GM12878 (cell line): ENCODE measurements around the gene PROP1. TPM values are rescaled to one million over a fixed set of nuclear protein-coding genes. Genes with fewer than 3 reads are reported as not detected.
A peak's percentile ranks its signal among the peaks of the same experiment; 100 is the strongest.

ENCODE experiments used
- ATAC-seq: fragments of 200-7000 bp; cut with Tn5 transposase; 3 replicates; pipeline ENCODE4 v1.9.1; 2020; ENCODE audit warnings: mild to moderate bottlenecking, moderate library complexity
- BruUV-seq: library from RNA; stranded (reverse); fragments of 400-500 nt; replicated peaks from 2 replicates; lab custom pipeline; 2021; lab: Mats Ljungman, UMichigan
- CTCF ChIA-PET: fragments of 300-600 bp; sonication (Branson Sonifier 250); formaldehyde crosslinking; extraction: SDS; loops from one replicate; lab custom pipeline; 2021; ENCODE audit warnings: inconsistent platforms; lab: Yijun Ruan, JAX
- POLR2A ChIA-PET: fragments of 350-600 bp; formaldehyde crosslinking; extraction: SDS; loops from one replicate; lab custom pipeline; 2021; ENCODE audit warnings: inconsistent platforms; lab: Charles Lee
- RAD21 ChIA-PET: fragments of 300-600 bp; sonication (Branson Sonifier 250); formaldehyde crosslinking; loops from one replicate; lab custom pipeline; 2023; ENCODE audit warnings: antibody characterized with exemption; ENCODE audit not compliant: unreplicated experiment; lab: Charles Lee
- SMC1A ChIA-PET: fragments of 300-600 bp; sonication (Branson Sonifier 250); formaldehyde crosslinking; loops from one replicate; lab custom pipeline; 2023; ENCODE audit not compliant: unreplicated experiment, uncharacterized antibody; lab: Charles Lee
- DNase-seq: peaks from one replicate; pipeline ENCODE4 v3.0.0-alpha.2; 2011; ENCODE audit warnings: low read depth, low spot score
- FAIRE-seq: peaks from 3 replicates; lab custom pipeline; 2011; peaks lifted over from hg19 to GRCh38; lab: Jason Lieb, UNC
- H2AFZ ChIP-seq: 2 replicates; pipeline ENCODE4 v1.6.0; 2011; ENCODE audit warnings: low read depth, low read length, control low read depth; ENCODE audit not compliant: control insufficient read depth
- H3K27ac ChIP-seq: 2 replicates; pipeline ENCODE4 v1.5.1; 2011; ENCODE audit warnings: control low read depth; ENCODE audit not compliant: control insufficient read depth, insufficient read depth
- H3K27me3 ChIP-seq, 2 experiments: replicated peaks in 1 of 2; 2 replicates each; pipeline versions ENCODE4 v1.6.0 to v1.6.1; 2011; ENCODE audit warnings: low read length in 1 of 2; ENCODE audit not compliant: control insufficient read depth in 2 of 2, insufficient read depth in 2 of 2
- H3K36me3 ChIP-seq, 2 experiments: 2 replicates each; pipeline ENCODE4 v1.5.1; 2011; ENCODE audit warnings: low read length in 1 of 2; ENCODE audit not compliant: control insufficient read depth in 2 of 2, insufficient read depth in 2 of 2
- H3K4me1 ChIP-seq: 2 replicates; pipeline ENCODE4 v1.6.1; 2011; ENCODE audit warnings: mild to moderate bottlenecking, low read length, moderate library complexity, mixed read lengths; ENCODE audit not compliant: control insufficient read depth, insufficient read depth
- H3K4me2 ChIP-seq: 2 replicates; pipeline ENCODE4 v1.6.0; 2011; ENCODE audit warnings: control low read depth; ENCODE audit not compliant: control insufficient read depth, insufficient read depth
- H3K4me3 ChIP-seq: fragments of 200-600 bp; sonication (generic); 2 replicates; pipeline ENCODE4 v1.5.1; 2016
- H3K79me2 ChIP-seq: 2 replicates; pipeline ENCODE4 v1.6.0; 2011; ENCODE audit warnings: low read length; ENCODE audit not compliant: control insufficient read depth, insufficient read depth
- H3K9ac ChIP-seq: 2 replicates; pipeline ENCODE4 v1.8.0; 2011; ENCODE audit warnings: low read length, control low read depth, mixed read lengths; ENCODE audit not compliant: control insufficient read depth, insufficient read depth
- H3K9me3 ChIP-seq: replicated peaks from 3 replicates; pipeline ENCODE4 v1.5.1; 2011; ENCODE audit warnings: mild to moderate bottlenecking, low read length; ENCODE audit not compliant: control insufficient read depth, insufficient read depth
- H4K20me1 ChIP-seq: 2 replicates; pipeline ENCODE4 v1.6.0; 2011; ENCODE audit not compliant: control insufficient read depth, insufficient read depth
- ATF3 ChIP-seq: IDR thresholded peaks from 2 replicates; pipeline ENCODE4 v1.6.1; 2011; ENCODE audit warnings: low read depth, mild to moderate bottlenecking, low read length, moderate library complexity, borderline replicate concordance; ENCODE audit errors: extremely low read depth
- BRCA1 ChIP-seq: IDR thresholded peaks from 2 replicates; pipeline ENCODE4 v1.6.1; 2011; ENCODE audit warnings: low read depth, low read length, improper control_type of control experiment
- EGR1 ChIP-seq, 2 experiments: IDR thresholded peaks; 1 replicate in 1 of 2; 2 replicates in 1 of 2; pipeline ENCODE4 v1.6.1; 2011 to 2012; ENCODE audit warnings: low read depth in 2 of 2, low read length in 2 of 2, borderline replicate concordance in 1 of 2, mild to moderate bottlenecking in 1 of 2, moderate library complexity in 1 of 2
- FOXK2 ChIP-seq: fragments of 450-650 bp; IDR thresholded peaks from 2 replicates; pipeline ENCODE4 v1.6.1; 2017; ENCODE audit warnings: mild to moderate bottlenecking, moderate library complexity
- HDAC2 ChIP-seq: fragments of 200-600 bp; sonication (generic); IDR thresholded peaks from 2 replicates; pipeline ENCODE4 v1.6.1; 2017
- NFXL1 ChIP-seq: fragments of 450-650 bp; IDR thresholded peaks from 2 replicates; pipeline ENCODE4 v1.6.1; 2017; ENCODE audit warnings: antibody characterized with exemption, mild to moderate bottlenecking, borderline replicate concordance
- NR2C1 ChIP-seq: fragments of 450-650 bp; IDR thresholded peaks from 2 replicates; pipeline ENCODE4 v1.6.1; 2017; ENCODE audit warnings: antibody characterized with exemption, mild to moderate bottlenecking, moderate library complexity
- RB1 ChIP-seq: fragments of 450-650 bp; formaldehyde crosslinking; IDR thresholded peaks from 2 replicates; pipeline ENCODE4 v1.6.1; 2017; ENCODE audit warnings: mild to moderate bottlenecking, borderline replicate concordance
- SPI1 ChIP-seq: IDR thresholded peaks from 2 replicates; pipeline ENCODE4 v1.6.1; 2011; ENCODE audit warnings: low read depth, mild to moderate bottlenecking, low read length, moderate library complexity, borderline replicate concordance; ENCODE audit not compliant: insufficient read depth
- SREBF2 ChIP-seq: IDR thresholded peaks from 2 replicates; pipeline ENCODE4 v1.6.1; 2012; ENCODE audit warnings: mild to moderate bottlenecking, low read length
- WRNIP1 ChIP-seq: IDR thresholded peaks from 2 replicates; pipeline ENCODE4 v1.6.1; 2011; ENCODE audit warnings: low read depth, low read length, improper control_type of control experiment, borderline replicate concordance
- WGBS: methylation state at CpG from one replicate; pipeline ENCODE4 v1.1.6; 2016; ENCODE audit warnings: low lambda C conversion rate; ENCODE audit not compliant: insufficient replicate concordance, insufficient coverage; ENCODE audit errors: missing lambda C conversion rate; 5-methylcytosine and 5-hydroxymethylcytosine counted together
- in situ Hi-C: fragments of 300-500 bp; cut with MboI; formaldehyde crosslinking; loops from 9 replicates; pipeline ENCODE4 v1.14.3; 2018; ENCODE audit warnings: mixed read lengths
- intact Hi-C: fragments of 100-400 bp; cut with micrococcal nuclease; formaldehyde crosslinking; loops from one replicate; pipeline ENCODE4 v1.14.2; 2022; ENCODE audit not compliant: unreplicated experiment
- polyA plus RNA-seq, 11 experiments: library from polyadenylated mRNA; depleted of rRNA in 4 of 11; unstranded in 6 of 11; stranded (reverse) in 5 of 11; fragments of >200 nt; fragmentation: Nextera tagmentation in 4 of 11; fragmentation: Illumina TruSeq in 1 of 11; extraction: Ambion mirVana in 4 of 11; extraction: Trizol in 1 of 11; gene quantifications; 1 replicate in 1 of 11; 2 replicates in 10 of 11; pipeline versions ENCODE4 v1.2.1 to v1.2.3, GENCODE V29; 2011 to 2016; ENCODE audit warnings: inconsistent platforms in 2 of 11, missing spikeins in 2 of 11, low read depth in 1 of 11
- total RNA-seq, 4 experiments: library from RNA; depleted of rRNA in 3 of 4; stranded (reverse); fragments of >200 nt in 3 of 4; fragmentation: Illumina TruSeq in 1 of 4; extraction: Trizol in 1 of 4; gene quantifications; 2 replicates each; pipeline versions ENCODE4 v1.2.1 to v1.2.3, GENCODE V29; 2013 to 2021
- TF ChIP-seq, protein P1 (sequence below): fragments of 450-650 bp; IDR thresholded peaks from 2 replicates; pipeline ENCODE4 v1.6.1; 2017; ENCODE audit warnings: mild to moderate bottlenecking, moderate library complexity

Gene PROP1
- total and polyA plus RNA-seq, 10 of the 15 experiments (the other 5 are each of a cell fraction or from before 2014, with no cell fraction given): not detected

- Histone ChIP-seq H3K9me3 (no peaks in the 10 kb centered on the region), H3K36me3 (no peaks in the 10 kb centered on the region), H3K27me3 (no peaks in the 10 kb centered on the region), H3K4me2 (no peak overlapping the region), H4K20me1 (no peaks in the 10 kb centered on the region; the same call in 1 of the 2 replicates), H3K4me3 (no peak overlapping the region), H3K9ac (no peak overlapping the region), H2AFZ (no peak overlapping the region), H3K79me2 (no peaks in the 10 kb centered on the region), H3K4me1 (no peaks in the 10 kb centered on the region), H3K27ac (no peak overlapping the region)
- ChIA-PET POLR2A (no interaction called here), RAD21 (no interaction called here), SMC1A (no interaction called here), CTCF (no interaction called here)
- 0 out of 2 replicates have a peak, but pooled peaks have one; percentile 5 for TF ChIP-seq SPI1
- no peak for TF ChIP-seq BRCA1
- DNase-seq (no peak), ATAC-seq (no peak), FAIRE-seq (no peak)
- in situ Hi-C loops (no loop called here), intact Hi-C loops (no loop called here)
- BruUV-seq: no TSS peak
- 30% methylated on average over 7 of the region's 7 CpGs for WGBS
Observed at GRCh38 chr5:177996660-177997318, 747 bp upstream of the PROP1 start.

- Histone ChIP-seq H2AFZ (no peak overlapping the region), H3K4me1 (no peaks in the 10 kb centered on the region), H3K4me2 (no peak overlapping the region), H3K36me3 (no peaks in the 10 kb centered on the region), H3K79me2 (no peaks in the 10 kb centered on the region), H3K4me3 (no peak overlapping the region), H3K27me3 (no peaks in the 10 kb centered on the region), H4K20me1 (no peaks in the 10 kb centered on the region; the same call in 1 of the 2 replicates), H3K27ac (no peak overlapping the region), H3K9me3 (no peaks in the 10 kb centered on the region), H3K9ac (no peak overlapping the region)
- no peak for DNase-seq
- BruUV-seq: no TSS peak
- intact Hi-C loops (no loop called here), in situ Hi-C loops (no loop called here)
- ChIA-PET CTCF (no interaction called here), SMC1A (no interaction called here), RAD21 (no interaction called here), POLR2A (no interaction called here)
- FAIRE-seq: no peak
- WGBS: 39% methylated on average over 10 of the region's 10 CpGs
- ATAC-seq: no peak
- TF ChIP-seq NFXL1 (no peak), WRNIP1 (no peak), SREBF2 (no peak), FOXK2 (no peak), HDAC2 (no peak), NR2C1 (no peak), ATF3 (no peak), RB1 (no peak), EGR1 (IDR thresholded peaks at IDR 0.05; ENCODE audit: borderline replicate concordance in 1 of 2, low read depth in 2 of 2, low read length in 2 of 2) (no peak)
- TF ChIP-seq, protein P1, sequence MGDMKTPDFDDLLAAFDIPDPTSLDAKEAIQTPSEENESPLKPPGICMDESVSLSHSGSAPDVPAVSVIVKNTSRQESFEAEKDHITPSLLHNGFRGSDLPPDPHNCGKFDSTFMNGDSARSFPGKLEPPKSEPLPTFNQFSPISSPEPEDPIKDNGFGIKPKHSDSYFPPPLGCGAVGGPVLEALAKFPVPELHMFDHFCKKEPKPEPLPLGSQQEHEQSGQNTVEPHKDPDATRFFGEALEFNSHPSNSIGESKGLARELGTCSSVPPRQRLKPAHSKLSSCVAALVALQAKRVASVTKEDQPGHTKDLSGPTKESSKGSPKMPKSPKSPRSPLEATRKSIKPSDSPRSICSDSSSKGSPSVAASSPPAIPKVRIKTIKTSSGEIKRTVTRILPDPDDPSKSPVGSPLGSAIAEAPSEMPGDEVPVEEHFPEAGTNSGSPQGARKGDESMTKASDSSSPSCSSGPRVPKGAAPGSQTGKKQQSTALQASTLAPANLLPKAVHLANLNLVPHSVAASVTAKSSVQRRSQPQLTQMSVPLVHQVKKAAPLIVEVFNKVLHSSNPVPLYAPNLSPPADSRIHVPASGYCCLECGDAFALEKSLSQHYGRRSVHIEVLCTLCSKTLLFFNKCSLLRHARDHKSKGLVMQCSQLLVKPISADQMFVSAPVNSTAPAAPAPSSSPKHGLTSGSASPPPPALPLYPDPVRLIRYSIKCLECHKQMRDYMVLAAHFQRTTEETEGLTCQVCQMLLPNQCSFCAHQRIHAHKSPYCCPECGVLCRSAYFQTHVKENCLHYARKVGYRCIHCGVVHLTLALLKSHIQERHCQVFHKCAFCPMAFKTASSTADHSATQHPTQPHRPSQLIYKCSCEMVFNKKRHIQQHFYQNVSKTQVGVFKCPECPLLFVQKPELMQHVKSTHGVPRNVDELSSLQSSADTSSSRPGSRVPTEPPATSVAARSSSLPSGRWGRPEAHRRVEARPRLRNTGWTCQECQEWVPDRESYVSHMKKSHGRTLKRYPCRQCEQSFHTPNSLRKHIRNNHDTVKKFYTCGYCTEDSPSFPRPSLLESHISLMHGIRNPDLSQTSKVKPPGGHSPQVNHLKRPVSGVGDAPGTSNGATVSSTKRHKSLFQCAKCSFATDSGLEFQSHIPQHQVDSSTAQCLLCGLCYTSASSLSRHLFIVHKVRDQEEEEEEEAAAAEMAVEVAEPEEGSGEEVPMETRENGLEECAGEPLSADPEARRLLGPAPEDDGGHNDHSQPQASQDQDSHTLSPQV: no peak
Observed at GRCh38 chr5:177994561-177995190, 1.4 kb downstream of the PROP1 start.
